ENCODE measurements around the gene BABAM1.
A peak's percentile ranks its signal among the peaks of the same experiment; 100 is the strongest.

The BABAM1 gene

DNA sequence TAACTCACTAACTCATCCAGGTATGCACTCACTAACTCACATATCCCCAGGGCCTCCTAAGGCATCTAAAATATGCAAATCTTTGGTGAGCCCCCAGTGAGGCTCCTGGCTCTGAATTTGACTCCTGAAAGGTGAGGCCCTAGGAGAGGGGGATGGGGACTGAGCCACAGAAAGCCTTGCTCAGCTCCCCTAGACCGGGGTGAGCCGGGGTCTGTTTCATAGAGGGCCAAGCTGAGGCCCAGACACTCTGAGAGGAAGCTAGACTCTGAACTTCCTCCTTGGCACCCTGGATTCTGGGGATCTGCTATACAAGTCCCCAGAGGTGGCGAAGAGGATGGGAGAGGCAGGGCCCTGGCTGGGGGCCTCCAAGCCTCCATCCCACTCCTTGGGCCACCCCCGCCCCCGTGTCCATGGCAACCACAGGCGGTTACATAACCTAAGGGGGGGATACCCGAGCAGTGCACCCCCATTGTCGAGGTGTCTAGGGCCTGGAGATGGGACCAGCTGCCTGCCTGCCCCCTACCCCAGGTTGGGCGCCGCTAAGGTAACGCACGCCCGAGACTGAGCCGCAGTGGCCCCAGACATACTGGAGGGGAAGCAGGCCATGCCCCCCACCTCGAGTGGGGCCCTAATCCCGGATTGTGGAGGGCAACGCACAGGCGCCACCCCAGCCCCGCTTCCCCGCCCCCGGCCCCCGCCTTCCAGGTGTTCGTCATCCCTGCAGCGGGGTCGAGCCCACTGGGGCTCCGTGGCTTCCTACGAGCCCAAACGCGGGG, 35.3 kb downstream of the BABAM1 start:
- DNase-seq (ENCODE audit: low read depth in 1 of 2, low spot score in 1 of 2), result peak in 1 of 2 donors; percentile 17

- DNase-seq (ENCODE audit: low read depth in 1 of 2, low spot score in 1 of 2), result peak; percentile 85 to 87
Observed at GRCh38 chr19:17303167-17303939, 36.1 kb downstream of the BABAM1 start, which contains the start of gene ABHD8. Gene ABHD8 (minus strand): TSS chr19:17303425. CDS start chr19:17301616, 1,809 bp downstream.

GRCh38 chr19:17303940-17304267, 36.7 kb downstream of the BABAM1 start:
- DNase-seq (ENCODE audit: low read depth in 1 of 2, low spot score in 1 of 2), result no peak

DNA sequence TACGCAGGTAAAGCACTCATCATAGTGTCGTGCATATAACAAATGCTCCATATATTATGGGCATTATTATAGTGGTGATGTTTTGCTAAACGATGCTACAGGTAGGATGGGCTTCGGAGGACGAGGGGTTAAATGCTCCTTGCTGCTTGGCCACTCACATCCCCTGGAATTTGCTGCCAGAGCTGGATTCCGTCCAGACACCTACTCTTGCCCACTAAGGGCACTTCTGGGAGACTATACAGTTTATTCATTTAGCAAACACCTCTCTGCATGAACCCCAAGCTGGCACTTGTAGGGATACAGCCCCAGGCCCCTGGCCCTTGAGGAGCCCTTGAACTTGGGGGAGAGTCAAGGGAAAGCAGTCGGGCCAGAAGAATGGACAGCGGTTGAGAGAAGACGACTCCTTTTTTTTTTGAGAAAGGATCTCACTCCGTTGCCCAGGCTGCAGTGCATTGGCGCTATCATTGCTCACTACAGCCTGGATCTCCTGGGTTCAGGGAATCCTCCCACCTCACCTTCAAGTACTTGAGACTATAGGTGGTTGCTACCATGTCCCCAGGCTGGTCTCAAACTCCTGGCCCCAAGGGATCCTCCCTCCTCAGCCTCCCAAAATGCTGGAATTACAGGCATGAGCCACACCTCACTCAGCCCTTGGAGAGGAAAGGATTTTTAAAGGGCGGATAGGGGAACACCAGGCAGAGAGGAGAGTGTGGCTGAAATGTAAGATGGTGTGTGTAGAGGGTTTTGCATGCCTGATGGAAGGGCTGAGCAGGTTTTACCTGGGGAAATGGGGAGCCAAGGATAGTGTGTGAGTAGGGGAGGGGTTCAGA, 37.4 kb downstream of the BABAM1 start:
- DNase-seq (ENCODE audit: low read depth in 1 of 2, low spot score in 1 of 2), result no peak

- DNase-seq (ENCODE audit: low read depth in 1 of 2, low spot score in 1 of 2), result no peak
Observed at GRCh38 chr19:17305216-17305516, 37.9 kb downstream of the BABAM1 start.

GRCh38 chr19:17305517-17306284, 38.5 kb downstream of the BABAM1 start, which contains the start of gene MRPL34:
Gene MRPL34 (plus strand): TSS chr19:17305872. CDS start chr19:17305893, 21 bp downstream.
- peak; percentile 85 to 89 for DNase-seq (ENCODE audit: low read depth in 1 of 2, low spot score in 1 of 2)

- DNase-seq (ENCODE audit: low read depth in 1 of 2, low spot score in 1 of 2), result no peak
Observed at GRCh38 chr19:17306285-17306714, 39.1 kb downstream of the BABAM1 start.

DNA sequence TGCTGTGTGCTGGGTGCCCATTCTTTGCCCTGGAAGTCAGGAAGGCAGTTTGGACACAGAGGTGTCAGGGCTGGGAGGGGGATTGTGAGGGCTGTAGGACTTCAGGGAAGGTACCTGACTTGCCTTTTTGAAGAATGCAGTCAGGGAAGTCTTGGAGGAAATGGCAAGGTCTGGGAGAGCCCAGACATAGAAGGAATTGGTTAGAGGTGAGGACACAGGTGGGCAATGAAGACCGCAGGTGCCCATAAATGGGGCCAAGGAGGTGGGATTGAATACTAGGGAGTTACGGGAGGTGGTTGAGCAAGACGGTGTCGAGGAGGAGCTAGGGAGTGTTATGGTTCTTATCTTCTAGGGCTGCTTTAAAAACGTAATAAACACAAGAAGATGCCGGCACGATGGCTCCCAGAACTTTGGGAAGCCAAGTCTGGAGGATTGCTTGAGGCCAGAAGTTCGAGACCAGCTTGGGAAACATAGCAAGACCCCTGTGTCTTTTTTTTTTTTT, 40.7 kb downstream of the BABAM1 start:
- DNase-seq (ENCODE audit: low read depth in 1 of 2, low spot score in 1 of 2), result no peak

DNA sequence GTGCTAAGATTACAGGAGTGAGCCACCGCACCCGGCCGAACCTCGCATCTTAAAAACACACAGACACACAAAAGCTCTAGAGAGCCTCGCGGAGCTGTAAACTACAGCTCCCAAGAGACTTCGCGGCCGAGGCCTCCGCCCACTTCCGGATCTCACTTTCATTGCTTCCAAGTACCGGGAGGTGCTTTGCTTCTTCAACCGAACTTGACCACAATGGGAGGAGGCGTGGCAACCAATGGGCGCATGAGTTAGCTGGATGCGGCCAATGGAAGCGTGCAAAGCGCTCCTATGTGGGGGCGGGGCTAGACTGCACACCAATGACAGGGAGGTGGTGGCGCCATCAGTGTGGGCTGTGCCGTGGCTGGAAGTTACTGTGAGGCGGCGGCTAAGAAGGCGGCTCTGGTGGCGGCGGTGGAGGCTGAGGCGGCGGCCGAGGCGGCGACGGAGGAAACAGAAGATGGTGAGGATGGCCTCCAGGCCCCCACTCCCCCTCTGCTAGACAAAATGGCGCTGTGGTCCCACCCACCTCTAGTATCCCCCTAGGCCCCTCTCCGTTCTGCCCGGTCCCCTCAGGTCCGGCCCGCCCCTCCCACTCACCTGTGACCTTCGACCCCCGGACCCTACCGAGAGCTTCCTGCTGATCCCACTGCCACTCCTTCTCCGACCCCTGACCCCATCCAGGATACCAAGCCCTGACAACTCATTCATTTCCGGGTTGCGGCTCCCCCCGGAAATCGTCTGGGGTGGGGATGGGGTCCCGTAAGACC, 42.1 kb downstream of the BABAM1 start, which contains the start of gene DDA1:
DDA1 (plus strand) TSS at position 366 of the 767 bp plus-strand sequence; CDS start at position 458, 92 bp downstream.
- peak; percentile 89 to 97 for DNase-seq (ENCODE audit: low read depth in 1 of 2, low spot score in 1 of 2)

- no peak for DNase-seq (ENCODE audit: low read depth in 1 of 2, low spot score in 1 of 2)
Observed at GRCh38 chr19:17309965-17310461, 42.8 kb downstream of the BABAM1 start.

- no peak for DNase-seq (ENCODE audit: low read depth in 1 of 2, low spot score in 1 of 2)
Observed at GRCh38 chr19:17311455-17312188, 44.4 kb downstream of the BABAM1 start.

DNA sequence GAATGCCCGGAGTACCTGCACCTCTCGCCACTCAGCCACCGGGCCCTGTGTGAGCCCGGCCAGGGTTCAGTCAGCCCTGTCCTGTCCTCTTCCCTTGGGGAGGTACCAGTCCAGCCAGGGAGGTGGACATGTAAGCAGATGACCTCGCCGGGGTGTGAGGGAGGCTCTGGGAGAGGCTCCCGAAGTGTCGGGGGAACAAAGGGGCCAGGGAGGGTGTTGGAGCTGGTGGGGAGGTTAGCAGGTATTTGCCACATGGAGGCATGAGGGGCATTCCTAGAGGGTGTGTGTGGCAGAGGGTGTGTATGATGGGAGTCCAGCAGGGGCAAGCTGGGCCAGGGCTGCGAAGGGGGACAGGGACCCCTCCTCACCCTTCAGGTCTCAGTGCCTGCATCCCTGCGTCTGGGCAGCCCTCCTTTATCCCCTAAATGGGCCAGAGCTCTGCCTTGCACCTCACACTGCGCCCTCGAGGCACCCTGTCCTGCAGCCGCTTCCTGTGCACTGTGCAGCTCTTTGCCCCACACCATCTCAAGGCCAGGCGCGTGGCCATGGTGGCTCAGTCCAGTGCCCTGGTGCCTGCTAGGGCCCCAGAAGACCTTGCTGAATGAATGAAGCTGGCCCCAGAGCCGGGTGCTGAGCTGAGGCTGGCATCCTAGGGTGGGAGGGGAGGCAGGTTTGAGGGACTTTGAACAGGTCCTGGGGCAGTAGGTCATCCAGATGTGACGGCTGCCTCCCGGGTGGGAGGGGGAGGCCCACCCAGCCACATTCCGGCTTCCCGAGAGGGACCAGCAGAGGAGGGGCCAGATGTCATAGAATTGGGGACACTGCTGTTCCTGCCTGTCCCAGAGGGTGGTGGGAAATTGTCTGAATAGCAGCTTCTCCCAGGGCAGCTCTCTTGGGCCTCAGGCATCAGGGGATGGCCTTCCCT, 45.2 kb downstream of the BABAM1 start:
- no peak for DNase-seq (ENCODE audit: low read depth in 1 of 2, low spot score in 1 of 2)

DNA sequence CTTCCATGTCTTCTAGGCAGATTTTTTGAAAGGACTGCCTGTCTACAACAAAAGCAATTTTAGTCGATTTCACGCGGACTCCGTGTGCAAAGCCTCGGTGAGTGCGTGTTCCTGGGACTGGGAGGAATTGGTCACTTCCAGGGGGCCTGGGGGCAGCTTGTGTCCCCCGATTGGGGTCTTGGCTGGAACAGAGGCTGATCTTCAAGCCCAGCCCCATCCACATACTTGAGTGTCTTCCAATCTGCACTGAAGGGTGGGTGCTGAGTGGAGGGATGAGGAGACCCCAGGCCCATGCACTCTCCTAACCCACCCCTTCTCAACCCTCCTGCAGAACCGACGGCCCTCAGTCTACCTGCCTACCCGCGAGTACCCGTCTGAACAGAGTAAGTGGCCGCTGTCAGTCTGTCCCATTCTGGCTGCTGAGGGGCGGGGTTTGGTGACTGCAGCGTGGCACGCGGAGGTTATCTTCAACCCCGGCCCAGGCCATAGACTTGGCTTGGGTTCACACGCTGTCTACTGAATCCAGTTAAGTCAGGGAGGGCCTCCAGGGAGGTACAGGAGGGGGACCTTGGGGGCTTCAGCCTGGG, 46.9 kb downstream of the BABAM1 start:
- DNase-seq (ENCODE audit: low read depth in 1 of 2, low spot score in 1 of 2), result no peak

- no peak for DNase-seq (ENCODE audit: low read depth in 1 of 2, low spot score in 1 of 2)
Observed at GRCh38 chr19:17318966-17319365, 51.7 kb downstream of the BABAM1 start.

DNA sequence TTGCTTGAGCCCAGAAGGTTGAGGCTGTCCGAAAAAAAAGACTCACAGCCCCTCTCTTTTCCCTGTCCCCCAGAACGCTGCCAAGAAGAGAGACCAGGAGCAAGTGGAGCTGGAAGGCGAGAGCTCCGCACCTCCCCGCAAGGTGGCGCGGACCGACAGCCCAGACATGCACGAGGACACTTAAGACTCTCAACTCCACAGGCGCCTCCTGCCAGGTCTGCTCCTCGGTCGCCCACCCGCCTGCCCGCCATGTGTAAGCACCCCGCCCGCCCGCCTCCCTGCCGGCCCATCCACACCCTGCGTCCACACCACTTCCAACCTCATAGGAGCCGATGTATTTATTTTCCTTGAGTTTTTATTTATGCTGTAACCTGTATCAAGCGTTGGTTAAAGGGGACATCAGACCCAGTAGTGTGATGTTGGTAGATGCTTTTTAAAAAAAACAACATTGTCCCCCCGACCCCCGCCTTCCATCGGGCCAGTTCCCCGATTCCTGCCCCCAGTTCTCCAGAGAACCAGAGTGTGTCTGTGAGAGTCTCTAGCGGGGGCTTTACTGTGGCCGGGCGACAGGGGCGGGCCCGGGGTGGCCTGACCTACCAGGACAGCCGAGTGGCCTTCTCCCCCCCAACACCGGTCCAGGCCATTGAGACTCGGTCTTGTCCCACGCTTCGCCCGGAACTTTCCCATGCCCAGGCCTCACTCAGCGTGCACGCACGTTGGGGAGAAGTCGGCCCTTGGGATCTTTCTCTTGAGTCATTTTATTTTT, 52.4 kb downstream of the BABAM1 start:
- DNase-seq (ENCODE audit: low read depth in 1 of 2, low spot score in 1 of 2), result no peak

DNA sequence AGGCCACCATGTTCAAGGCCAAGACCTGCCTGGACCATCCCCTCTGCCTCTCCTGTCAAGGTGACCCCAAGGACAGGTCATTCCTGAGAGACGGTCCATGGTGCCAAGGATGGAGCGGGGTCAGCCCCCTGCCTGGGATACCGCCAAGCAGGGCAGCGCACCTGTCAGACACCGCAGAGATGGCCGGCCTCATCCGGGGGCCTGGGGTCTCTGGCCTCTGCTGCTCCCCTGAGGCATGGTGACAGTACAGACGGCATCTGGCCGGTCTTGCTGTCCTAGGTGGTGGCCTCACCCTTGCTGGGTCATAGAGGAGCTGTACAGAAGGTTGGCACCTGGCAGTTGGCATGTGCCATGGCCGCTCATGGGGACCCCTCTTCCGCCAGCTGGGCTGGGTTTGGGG, 53.2 kb downstream of the BABAM1 start:
- DNase-seq (ENCODE audit: low read depth in 1 of 2, low spot score in 1 of 2), result no peak

Measured in stimulated activated CD4-positive, alpha-beta T cell treated with anti-CD3 and anti-CD28 coated beads, Interleukin-15, amount 100 ng/mL, for 1 hour (primary cell).